Measurements from ENCODE around the gene XDH. TPM values are rescaled to one million over a fixed set of nuclear protein-coding genes. Genes with fewer than 3 reads are reported as not detected.

XDH gene
- total and polyA plus RNA-seq, 9 donors, result 0.12 to 0.13 TPM; not detected in 7

- no peak for DNase-seq
- Histone ChIP-seq H3K27ac (no peak overlapping the region), H3K4me3 (no peak overlapping the region), H3K4me1 (ENCODE audit: insufficient read depth) (no peaks in the 10 kb centered on the region), H3K9me3 (no peaks in the 10 kb centered on the region), H3K36me3 (no peaks in the 10 kb centered on the region), H3K27me3 (no peaks in the 10 kb centered on the region)
- WGBS, 3 donors, result 78 to 85% (median 82%) methylated on average over 4 of the region's 4 CpGs
- no peak for TF ChIP-seq POLR2A (IDR thresholded peaks at IDR 0.05)
- no peak for TF ChIP-seq EP300 (IDR thresholded peaks at IDR 0.05)
- TF ChIP-seq, protein P1, sequence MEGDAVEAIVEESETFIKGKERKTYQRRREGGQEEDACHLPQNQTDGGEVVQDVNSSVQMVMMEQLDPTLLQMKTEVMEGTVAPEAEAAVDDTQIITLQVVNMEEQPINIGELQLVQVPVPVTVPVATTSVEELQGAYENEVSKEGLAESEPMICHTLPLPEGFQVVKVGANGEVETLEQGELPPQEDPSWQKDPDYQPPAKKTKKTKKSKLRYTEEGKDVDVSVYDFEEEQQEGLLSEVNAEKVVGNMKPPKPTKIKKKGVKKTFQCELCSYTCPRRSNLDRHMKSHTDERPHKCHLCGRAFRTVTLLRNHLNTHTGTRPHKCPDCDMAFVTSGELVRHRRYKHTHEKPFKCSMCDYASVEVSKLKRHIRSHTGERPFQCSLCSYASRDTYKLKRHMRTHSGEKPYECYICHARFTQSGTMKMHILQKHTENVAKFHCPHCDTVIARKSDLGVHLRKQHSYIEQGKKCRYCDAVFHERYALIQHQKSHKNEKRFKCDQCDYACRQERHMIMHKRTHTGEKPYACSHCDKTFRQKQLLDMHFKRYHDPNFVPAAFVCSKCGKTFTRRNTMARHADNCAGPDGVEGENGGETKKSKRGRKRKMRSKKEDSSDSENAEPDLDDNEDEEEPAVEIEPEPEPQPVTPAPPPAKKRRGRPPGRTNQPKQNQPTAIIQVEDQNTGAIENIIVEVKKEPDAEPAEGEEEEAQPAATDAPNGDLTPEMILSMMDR (IDR thresholded peaks at IDR 0.05), result no peak
- intact Hi-C loops (cut with DNase I), result no loop called here
Observed at GRCh38 chr2:31404827-31405226, 9.7 kb downstream of the XDH start.

DNA sequence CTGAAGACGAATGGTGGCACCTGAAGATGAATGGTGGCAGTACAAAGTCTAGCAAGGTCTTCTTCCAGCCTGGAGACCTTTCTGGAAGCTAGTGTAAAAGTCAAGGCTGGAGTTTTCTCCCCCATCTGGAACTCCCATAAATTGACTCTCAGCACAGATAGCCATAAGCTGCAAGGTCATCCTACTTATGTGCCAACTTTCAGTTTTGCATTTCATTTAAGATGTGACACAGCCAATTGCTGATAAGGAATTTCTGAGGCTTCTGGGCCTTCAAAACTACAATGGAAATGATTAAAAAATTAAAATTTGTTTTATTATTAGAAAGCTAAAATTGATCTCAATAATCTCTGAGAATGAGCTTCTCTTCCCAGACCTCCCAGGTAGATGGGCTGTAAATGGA is 10.2 kb downstream of the XDH start:
- H3K27me3 ChIP-seq, result no peaks in the 10 kb centered on the region
- no peaks in the 10 kb centered on the region for H3K36me3 ChIP-seq
- DNase-seq, result no peak
- no peak overlapping the region for H3K27ac ChIP-seq
- intact Hi-C loops (cut with DNase I), result no loop called here
- no peak overlapping the region for H3K4me3 ChIP-seq
- WGBS, 3 donors, result 50 to 87% (median 70%) methylated on average over 1 of the region's 1 CpG
- no peaks in the 10 kb centered on the region for H3K4me1 ChIP-seq (ENCODE audit: insufficient read depth)
- TF ChIP-seq EP300 (IDR thresholded peaks at IDR 0.05) (no peak), POLR2A (IDR thresholded peaks at IDR 0.05) (no peak)
- TF ChIP-seq, protein P1 (IDR thresholded peaks at IDR 0.05), result no peak
- no peaks in the 10 kb centered on the region for H3K9me3 ChIP-seq

- H3K36me3 ChIP-seq, result no peaks in the 10 kb centered on the region
- WGBS, 3 donors, result 50 to 92% (median 90%) methylated on average over 1 of the region's 1 CpG
- TF ChIP-seq EP300 (IDR thresholded peaks at IDR 0.05), result no peak
- TF ChIP-seq POLR2A (IDR thresholded peaks at IDR 0.05), result no peak
- TF ChIP-seq, protein P1 (IDR thresholded peaks at IDR 0.05), result no peak
Observed at GRCh38 chr2:31402388-31402787, 12.2 kb downstream of the XDH start.

DNA sequence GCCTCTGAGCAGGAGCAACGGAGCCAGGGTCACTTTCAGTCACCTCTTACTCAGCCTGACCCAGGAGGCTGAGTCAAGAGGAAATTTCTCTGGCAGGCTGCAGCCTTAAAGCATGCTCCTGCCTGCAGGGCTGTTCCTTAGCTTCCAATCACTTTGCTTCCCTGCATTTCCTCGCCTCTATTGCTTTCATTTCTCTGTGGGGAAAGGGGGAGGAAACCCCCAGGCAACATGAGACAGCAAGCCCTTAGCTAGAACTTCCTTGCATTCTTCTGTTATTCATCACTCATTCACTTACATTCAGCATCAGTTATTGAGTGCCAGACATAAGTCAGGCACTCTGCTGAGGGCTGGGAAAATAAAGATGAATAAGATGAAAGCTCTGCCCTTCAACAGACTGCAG is 13.0 kb downstream of the XDH start:
- intact Hi-C loops (cut with DNase I), result no loop called here
- no peak overlapping the region for H3K27ac ChIP-seq
- H3K4me1 ChIP-seq (ENCODE audit: insufficient read depth), result no peaks in the 10 kb centered on the region
- TF ChIP-seq, protein P1 (IDR thresholded peaks at IDR 0.05), result no peak
- TF ChIP-seq POLR2A (IDR thresholded peaks at IDR 0.05) (no peak), EP300 (IDR thresholded peaks at IDR 0.05) (no peak)
- H3K27me3 ChIP-seq, result no peaks in the 10 kb centered on the region
- H3K9me3 ChIP-seq, result no peaks in the 10 kb centered on the region
- no peak overlapping the region for H3K4me3 ChIP-seq
- 27 to 43% (median 32%) methylated on average over 2 of the region's 2 CpGs for WGBS, 3 donors
- H3K36me3 ChIP-seq, result no peaks in the 10 kb centered on the region
- no peak for DNase-seq

More at GRCh38 chr2:31402388-31402787, 12.2 kb downstream of the XDH start:
- DNase-seq, result no peak
- no peaks in the 10 kb centered on the region for H3K4me1 ChIP-seq (ENCODE audit: insufficient read depth)
- H3K27ac ChIP-seq, result no peak overlapping the region
- H3K9me3 ChIP-seq, result no peaks in the 10 kb centered on the region
- intact Hi-C loops (cut with DNase I), result no loop called here
- no peaks in the 10 kb centered on the region for H3K27me3 ChIP-seq
- no peak overlapping the region for H3K4me3 ChIP-seq

All from ovary (tissue), 9 donors.